B cell (primary cell): Measurements from ENCODE around the gene CDC42EP4. TPM values are rescaled to one million over a fixed set of nuclear protein-coding genes. Genes with fewer than 3 reads are reported as not detected.

Experiments used
- ATAC-seq: fragments of 200-7000 bp; cut with Tn5 transposase; one replicate; pipeline ENCODE4 v1.10.0; 2021; ENCODE audit warnings: low read depth, mild to moderate bottlenecking, moderate number of reproducible peaks, moderate library complexity
- CTCF ChIA-PET: fragments of 350-600 bp; sonication (Branson Sonifier 250); formaldehyde crosslinking; loops from one replicate; lab custom pipeline; 2021; ENCODE audit warnings: antibody characterized with exemption, inconsistent platforms; lab: Charles Lee
- POLR2A ChIA-PET: fragments of 350-600 bp; sonication (Branson Sonifier 250); formaldehyde crosslinking; loops from one replicate; lab custom pipeline; 2021; ENCODE audit warnings: antibody characterized with exemption; lab: Charles Lee
- DNase-seq: peaks from one replicate; pipeline ENCODE4 v3.0.0; 2013
- H2AFZ ChIP-seq: 2 replicates; pipeline ENCODE4 v1.6.1; 2012; ENCODE audit warnings: mild to moderate bottlenecking, low read depth, low read length; ENCODE audit not compliant: insufficient read depth, poor library complexity, severe bottlenecking
- H3K27ac ChIP-seq, 2 donors: 1 replicate in 1 of 2; 2 replicates in 1 of 2; pipeline ENCODE4 v1.5.1; 2012 to 2013; ENCODE audit warnings: low read length in 2 of 2, mild to moderate bottlenecking in 2 of 2, moderate library complexity in 1 of 2
- H3K27me3 ChIP-seq, 4 experiments: fragments of 200-600 bp in 1 of 4; sonication (generic) in 1 of 4; replicated peaks in 1 of 4; 1 replicate in 2 of 4; 2 replicates in 2 of 4; pipeline versions ENCODE4 v1.6.1 to v1.7.0; 2013 to 2016; ENCODE audit warnings: low read length in 3 of 4, mild to moderate bottlenecking in 2 of 4, mixed read lengths in 1 of 4, moderate library complexity in 1 of 4; ENCODE audit not compliant: insufficient read depth in 4 of 4, control insufficient read depth in 3 of 4; ENCODE audit errors: control extremely low read depth in 1 of 4
- H3K36me3 ChIP-seq, 2 experiments: replicated peaks in 1 of 2; 1 replicate in 1 of 2; 2 replicates in 1 of 2; pipeline versions ENCODE4 v1.6.1 to v1.7.1; 2013; ENCODE audit warnings: low read length in 1 of 2; ENCODE audit not compliant: insufficient read depth in 2 of 2, control insufficient read depth in 1 of 2; ENCODE audit errors: control extremely low read depth in 1 of 2, extremely low read depth in 1 of 2
- H3K4me1 ChIP-seq, 2 donors: fragments of 200-600 bp in 1 of 2; sonication (generic) in 1 of 2; 1 replicate in 1 of 2; 2 replicates in 1 of 2; pipeline versions ENCODE4 v1.5.1 to v1.6.1; 2013 to 2017; ENCODE audit warnings: low read length in 2 of 2; ENCODE audit not compliant: control insufficient read depth in 2 of 2, insufficient read depth in 2 of 2
- H3K4me2 ChIP-seq: replicated peaks from 2 replicates; pipeline ENCODE3; 2012; ENCODE audit warnings: mild to moderate bottlenecking, low read depth, low read length; ENCODE audit not compliant: poor library complexity, severe bottlenecking
- H3K4me3 ChIP-seq, 5 experiments: fragments of 200-600 bp in 1 of 5; sonication (generic) in 1 of 5; 1 replicate in 3 of 5; 2 replicates in 2 of 5; pipeline versions ENCODE4 v1.5.1 to v1.7.0; 2011 to 2016; ENCODE audit warnings: low read length in 4 of 5, mild to moderate bottlenecking in 4 of 5, low read depth in 2 of 5, control low read depth in 1 of 5, moderate library complexity in 1 of 5; ENCODE audit not compliant: insufficient read depth in 1 of 5; ENCODE audit errors: control extremely low read depth in 1 of 5, extremely low read depth in 1 of 5
- H3K79me2 ChIP-seq: fragments of 200-600 bp; sonication (generic); one replicate; pipeline ENCODE4 v1.6.0; 2016; ENCODE audit warnings: low read length; ENCODE audit not compliant: control insufficient read depth, insufficient read depth
- H3K9ac ChIP-seq: fragments of 200-600 bp; sonication (generic); 2 replicates; pipeline ENCODE4 v1.6.1; 2017; ENCODE audit warnings: mild to moderate bottlenecking, low read length, moderate library complexity
- H3K9me3 ChIP-seq, 3 donors: one replicate each; pipeline versions ENCODE4 v1.6.1 to v1.7.1; 2013; ENCODE audit warnings: low read length in 2 of 3; ENCODE audit not compliant: control insufficient read depth in 2 of 3, insufficient read depth in 1 of 3; ENCODE audit errors: control extremely low read depth in 1 of 3
- H4K20me1 ChIP-seq: 2 replicates; pipeline ENCODE4 v1.6.0; 2012; ENCODE audit warnings: mild to moderate bottlenecking, low read length; ENCODE audit not compliant: insufficient read depth, control insufficient read depth, poor library complexity, severe bottlenecking
- H3K27ac Mint-ChIP-seq: one replicate; pipeline ENCODE4 v1.8.0; 2021; ENCODE audit warnings: mixed read lengths
- H3K27me3 Mint-ChIP-seq: one replicate; pipeline ENCODE4 v1.8.0; 2021; ENCODE audit warnings: mixed read lengths
- H3K4me1 Mint-ChIP-seq: one replicate; pipeline ENCODE4 v1.8.0; 2021; ENCODE audit warnings: mixed read lengths
- H3K4me3 Mint-ChIP-seq: one replicate; pipeline ENCODE4 v1.8.0; 2021; ENCODE audit warnings: mixed read lengths
- H3K9me3 Mint-ChIP-seq: one replicate; pipeline ENCODE4 v1.8.0; 2022; ENCODE audit warnings: mixed read lengths; ENCODE audit not compliant: insufficient read depth
- EZH2 ChIP-seq: IDR thresholded peaks from 2 replicates; pipeline ENCODE4 v1.6.1; 2012; ENCODE audit warnings: borderline replicate concordance, low read depth, mild to moderate bottlenecking, moderate library complexity, low read length; ENCODE audit not compliant: insufficient read depth, poor library complexity, severe bottlenecking
- WGBS: methylation state at CpG from one replicate; pipeline ENCODE4 v1.1.5; 2013; ENCODE audit warnings: missing lambda C conversion rate; ENCODE audit not compliant: insufficient coverage; 5-methylcytosine and 5-hydroxymethylcytosine counted together
- intact Hi-C: fragments of 100-400 bp; cut with micrococcal nuclease; formaldehyde crosslinking; loops from one replicate; pipeline ENCODE4 v1.10.0; 2022
- polyA plus RNA-seq: library from polyadenylated mRNA; depleted of rRNA; stranded (reverse); fragments of >200 nt; gene quantifications from 2 replicates; pipeline ENCODE4 v1.2.3, GENCODE V29; 2012
- total RNA-seq, 2 donors: library from RNA; stranded (reverse); fragments of 120-200 nt in 1 of 2; gene quantifications; 1 replicate in 1 of 2; 2 replicates in 1 of 2; pipeline versions ENCODE4 v1.2.3 to v1.2.4, GENCODE V29; 2013 to 2022
- TF ChIP-seq, protein P1 (sequence below): fragments of 200-600 bp; IDR thresholded peaks from one replicate; pipeline ENCODE4 v1.8.0; 2022; ENCODE audit warnings: antibody characterized with exemption, mild to moderate bottlenecking

The CDC42EP4 gene
- total and polyA plus RNA-seq, 2 donors (not counting 1 experiment from before 2014, with no cell fraction given): 0.79 to 2.0 TPM

DNA sequence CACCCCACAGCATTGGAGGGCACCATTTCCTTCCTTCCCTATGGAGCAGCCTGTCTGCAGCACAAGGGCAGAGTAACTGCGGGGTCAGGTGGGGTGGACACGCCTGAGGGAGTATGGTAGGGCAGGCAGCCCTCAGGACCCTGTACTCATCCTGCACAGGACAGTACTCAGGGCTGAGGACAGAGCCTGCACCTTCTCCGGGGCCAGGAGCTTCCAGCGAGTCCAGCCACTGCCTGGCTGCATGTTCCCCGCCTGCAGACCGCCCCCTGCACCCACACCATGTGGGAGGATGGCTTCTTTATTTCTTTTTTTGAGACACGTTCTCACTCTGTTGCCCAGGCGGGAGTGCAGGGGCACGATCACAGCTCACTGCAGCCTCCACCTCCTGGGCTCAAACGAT is 47.6 kb upstream of the CDC42EP4 start:
- Histone ChIP-seq H3K79me2 (no peaks in the 10 kb centered on the region), H3K4me3 (no peak overlapping the region), H3K4me1 (no peaks in the 10 kb centered on the region), H4K20me1 (no peaks in the 10 kb centered on the region), H3K9ac (no peak overlapping the region), H3K36me3 (no peaks in the 10 kb centered on the region), H3K27me3 (no peaks in the 10 kb centered on the region), H2AFZ (no peak overlapping the region), H3K4me2 (no peak overlapping the region), H3K9me3 (no peaks in the 10 kb centered on the region), H3K27ac (no peak overlapping the region)
- ChIA-PET POLR2A (no interaction called here), CTCF (no interaction called here)
- Mint-ChIP-seq H3K4me3 (no peak overlapping the region), H3K9me3 (no peaks in the 10 kb centered on the region), H3K27ac (no peak overlapping the region), H3K4me1 (no peaks in the 10 kb centered on the region), H3K27me3 (no peaks in the 10 kb centered on the region)
- intact Hi-C loops: no loop called here
- TF ChIP-seq, protein P1, sequence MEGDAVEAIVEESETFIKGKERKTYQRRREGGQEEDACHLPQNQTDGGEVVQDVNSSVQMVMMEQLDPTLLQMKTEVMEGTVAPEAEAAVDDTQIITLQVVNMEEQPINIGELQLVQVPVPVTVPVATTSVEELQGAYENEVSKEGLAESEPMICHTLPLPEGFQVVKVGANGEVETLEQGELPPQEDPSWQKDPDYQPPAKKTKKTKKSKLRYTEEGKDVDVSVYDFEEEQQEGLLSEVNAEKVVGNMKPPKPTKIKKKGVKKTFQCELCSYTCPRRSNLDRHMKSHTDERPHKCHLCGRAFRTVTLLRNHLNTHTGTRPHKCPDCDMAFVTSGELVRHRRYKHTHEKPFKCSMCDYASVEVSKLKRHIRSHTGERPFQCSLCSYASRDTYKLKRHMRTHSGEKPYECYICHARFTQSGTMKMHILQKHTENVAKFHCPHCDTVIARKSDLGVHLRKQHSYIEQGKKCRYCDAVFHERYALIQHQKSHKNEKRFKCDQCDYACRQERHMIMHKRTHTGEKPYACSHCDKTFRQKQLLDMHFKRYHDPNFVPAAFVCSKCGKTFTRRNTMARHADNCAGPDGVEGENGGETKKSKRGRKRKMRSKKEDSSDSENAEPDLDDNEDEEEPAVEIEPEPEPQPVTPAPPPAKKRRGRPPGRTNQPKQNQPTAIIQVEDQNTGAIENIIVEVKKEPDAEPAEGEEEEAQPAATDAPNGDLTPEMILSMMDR: no peak
- no peak for TF ChIP-seq EZH2
- ATAC-seq (no peak), DNase-seq (no peak)
- 94% methylated on average over 2 of the region's 10 CpGs for WGBS

DNA sequence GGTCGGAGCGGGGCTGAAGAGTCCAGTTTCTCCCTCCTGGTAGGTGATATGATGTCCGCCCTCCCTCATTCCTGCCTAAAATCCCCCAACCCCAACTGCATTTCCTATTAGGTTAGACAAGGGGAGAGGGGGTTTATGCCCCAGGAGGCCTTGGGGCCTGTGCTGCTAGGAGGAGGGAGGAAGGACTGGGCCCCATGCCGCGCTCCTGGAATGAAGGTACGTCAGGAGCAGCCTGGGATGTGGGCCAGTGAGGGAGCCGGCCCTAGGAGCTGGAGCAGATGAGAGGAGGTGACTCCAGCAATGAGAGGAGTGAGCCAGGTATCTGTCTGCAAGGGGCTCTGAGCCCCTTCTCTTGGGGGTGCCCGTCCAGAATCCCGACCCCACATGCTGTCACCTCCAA is 46.9 kb upstream of the CDC42EP4 start:
- WGBS: 91% methylated on average over 5 of the region's 9 CpGs

More for the DNA sequence above, 46.9 kb upstream of the CDC42EP4 start:
- Histone ChIP-seq H2AFZ (no peak overlapping the region), H4K20me1 (no peaks in the 10 kb centered on the region), H3K79me2 (no peaks in the 10 kb centered on the region), H3K4me2 (no peak overlapping the region), H3K27ac (no peak overlapping the region), H3K4me1 (no peaks in the 10 kb centered on the region), H3K27me3 (no peaks in the 10 kb centered on the region), H3K9me3 (no peaks in the 10 kb centered on the region), H3K36me3 (no peaks in the 10 kb centered on the region), H3K4me3 (no peak overlapping the region), H3K9ac (no peak overlapping the region)
- Mint-ChIP-seq H3K27me3 (no peaks in the 10 kb centered on the region), H3K27ac (no peak overlapping the region), H3K4me3 (no peak overlapping the region), H3K4me1 (no peaks in the 10 kb centered on the region), H3K9me3 (no peaks in the 10 kb centered on the region)
- ATAC-seq: no peak
- CTCF ChIA-PET: interaction anchor here (1.3 kb wide), 1 partner anchor 12 kb away, joined by 5 read pairs; no protein-coding TSS in a partner anchor
- DNase-seq: no peak
- TF ChIP-seq, protein P1: no peak
- POLR2A ChIA-PET: no interaction called here
- intact Hi-C loops: no loop called here
